GM19035 (cell line): Measurements from ENCODE around the gene CRYL1.

Experiments used
- ATAC-seq: cut with Tn5 transposase; IDR thresholded peaks from one replicate; pipeline ENCODE4 v1.9.1; 2021; ENCODE audit not compliant: unreplicated experiment

CRYL1 gene

DNA sequence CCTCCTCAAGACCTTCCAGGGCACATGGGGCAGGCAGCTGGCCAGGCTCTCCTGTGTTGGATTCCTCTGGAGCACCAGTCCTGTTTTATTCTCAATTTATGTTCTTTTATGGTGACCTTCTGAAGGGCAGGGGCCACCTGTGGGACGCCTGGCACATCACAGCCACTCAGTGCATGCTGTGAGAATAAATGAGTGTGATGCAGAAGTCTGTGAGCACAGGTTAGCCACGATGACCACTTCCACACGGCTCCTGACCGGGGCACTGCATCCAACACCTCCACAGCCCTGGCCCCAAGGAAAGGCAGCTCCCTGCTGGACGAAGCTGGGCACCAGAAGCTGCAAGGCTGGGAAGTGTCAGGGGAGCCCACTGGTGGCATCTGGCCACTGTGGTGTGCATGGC is 122.8 kb downstream of the CRYL1 start:
- ATAC-seq: no peak

DNA sequence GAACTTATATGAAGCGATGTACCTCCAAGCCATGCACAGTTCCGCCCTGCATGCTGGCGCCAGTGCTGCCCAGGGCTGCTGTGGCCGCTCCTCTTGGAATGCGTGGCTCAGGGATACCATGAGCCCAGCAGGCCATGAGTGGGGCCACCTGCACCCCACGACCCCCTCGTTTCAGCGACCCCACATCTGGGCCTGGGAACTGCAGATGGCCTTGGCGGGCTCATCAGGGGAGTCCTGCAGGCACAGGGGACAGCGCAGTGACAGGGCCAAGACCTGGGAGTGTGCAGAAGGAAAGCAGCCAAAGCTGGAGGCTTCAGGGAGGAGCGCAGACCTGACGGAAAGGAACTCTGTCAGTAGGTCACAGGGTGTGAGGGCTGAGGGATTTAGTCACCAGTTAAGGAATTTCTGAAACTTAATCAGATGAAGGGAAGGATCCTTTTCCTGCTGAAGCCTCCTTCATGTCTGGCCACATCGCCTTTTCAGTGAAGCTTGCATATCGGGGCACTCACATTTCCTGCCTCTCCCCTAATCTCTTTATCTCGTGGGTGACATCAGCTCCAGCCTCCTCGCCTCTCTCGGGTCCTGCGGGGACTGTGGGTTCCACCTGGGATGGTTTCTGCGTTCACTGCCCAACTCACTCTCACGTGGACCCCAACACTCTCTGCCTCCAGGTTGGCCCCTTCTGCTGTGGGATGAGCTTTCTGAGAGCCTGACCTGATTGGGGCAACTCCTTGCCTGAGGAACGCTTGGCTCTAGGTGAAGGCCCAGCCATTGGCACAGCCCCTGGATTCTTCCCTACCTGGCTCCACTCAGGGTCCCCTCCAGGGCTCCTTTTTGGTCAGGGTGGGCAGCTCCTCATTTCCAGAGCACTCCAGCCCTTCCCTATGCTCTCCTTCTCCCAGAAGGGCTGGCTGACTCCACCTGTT is 123.5 kb downstream of the CRYL1 start:
- no peak for ATAC-seq

DNA sequence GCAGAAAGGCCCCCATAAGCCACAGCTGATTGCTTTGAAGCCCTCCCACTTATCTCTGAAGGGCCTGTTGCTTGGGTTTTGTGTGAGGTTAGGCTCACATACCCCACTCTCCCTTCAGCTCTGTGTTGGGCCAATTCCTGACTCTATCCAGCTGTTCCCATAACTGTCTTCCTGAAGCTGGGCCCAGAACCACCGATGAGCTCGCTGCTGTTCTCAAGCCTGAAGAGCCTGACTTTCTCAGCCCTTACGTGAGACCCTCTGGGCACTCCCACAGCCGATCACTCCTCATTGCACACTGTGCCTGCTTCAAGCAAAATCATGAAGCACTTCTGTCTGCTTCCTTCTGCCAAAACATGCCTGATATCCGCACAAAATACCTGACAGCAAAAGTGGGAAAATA is 124.1 kb downstream of the CRYL1 start:
- no peak for ATAC-seq

DNA sequence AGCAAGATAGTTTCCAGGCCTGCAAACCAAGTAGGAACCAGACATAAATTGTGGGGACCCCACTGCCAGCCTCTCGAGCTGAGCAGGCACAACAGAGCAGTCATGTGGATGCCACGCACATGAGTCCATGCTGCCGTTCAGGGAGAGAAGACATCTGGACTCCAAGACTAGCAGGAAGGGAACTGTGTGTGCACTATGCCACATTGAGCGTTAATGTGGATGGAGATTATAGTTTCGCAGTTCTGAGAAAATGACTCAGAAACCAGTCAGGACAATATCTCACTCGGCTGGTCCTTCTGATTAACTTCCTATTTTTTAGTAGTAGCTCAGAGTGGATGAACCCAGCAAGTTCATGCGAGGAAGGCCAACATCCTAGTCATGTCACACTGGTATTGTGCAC is 124.9 kb downstream of the CRYL1 start:
- ATAC-seq: no peak

DNA sequence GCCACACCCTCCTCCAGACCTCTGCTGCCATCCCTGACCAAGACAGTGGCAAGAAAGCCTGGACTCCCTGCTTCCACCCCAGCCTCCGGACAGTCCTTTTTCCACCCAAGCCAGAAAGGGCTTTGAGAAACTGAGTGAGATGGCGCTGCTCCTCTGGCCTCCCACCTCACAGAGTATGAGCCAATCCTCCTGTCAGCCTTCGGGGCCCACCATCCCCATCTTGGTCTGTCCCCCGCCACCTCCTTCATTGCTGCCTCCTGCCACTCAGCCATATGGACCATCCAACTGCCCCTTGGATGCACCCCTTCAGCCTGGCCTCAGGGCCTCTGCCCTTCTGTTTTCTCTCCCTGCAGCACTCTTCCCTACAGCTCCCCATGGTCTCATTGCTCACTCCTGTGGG is 125.7 kb downstream of the CRYL1 start:
- no peak for ATAC-seq

DNA sequence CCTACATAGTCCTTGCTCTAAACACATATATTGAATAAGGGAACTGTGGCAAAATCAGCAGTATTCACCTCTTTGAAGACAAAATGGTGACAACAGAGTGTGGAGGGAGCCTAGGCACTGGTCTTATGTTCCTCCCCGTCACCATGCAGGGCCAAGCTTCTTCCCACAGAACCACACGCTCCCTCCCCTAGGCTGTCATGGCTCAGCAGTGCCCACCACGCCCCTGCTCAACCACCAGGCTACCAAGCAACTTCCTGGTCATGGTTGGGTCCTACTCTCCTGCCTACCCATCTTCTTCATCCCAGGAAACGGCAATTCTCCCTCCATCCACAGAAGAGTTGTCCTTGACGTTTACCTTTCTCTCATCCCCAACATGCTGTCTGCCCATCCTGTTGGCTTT is 126.1 kb downstream of the CRYL1 start:
- no peak for ATAC-seq

DNA sequence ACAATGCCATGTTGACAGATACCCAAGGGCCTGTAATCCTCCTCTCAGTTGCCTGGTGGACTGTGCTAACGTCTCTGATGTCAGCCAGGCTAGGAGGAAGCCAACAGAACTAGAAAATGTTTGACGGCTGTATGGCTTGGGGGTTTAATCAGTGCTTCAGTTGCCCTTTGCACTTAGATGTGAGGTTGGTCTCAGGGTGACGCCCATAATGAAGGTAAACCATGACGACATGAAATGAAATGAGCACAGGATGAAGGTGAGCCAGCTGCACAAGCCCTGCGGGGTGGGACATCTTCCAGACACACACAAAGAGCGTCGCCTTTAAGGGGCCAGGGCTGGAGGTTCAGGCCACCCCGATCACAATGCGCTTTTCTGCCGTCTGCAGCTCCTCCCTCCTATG is 127.2 kb downstream of the CRYL1 start:
- no peak for ATAC-seq

DNA sequence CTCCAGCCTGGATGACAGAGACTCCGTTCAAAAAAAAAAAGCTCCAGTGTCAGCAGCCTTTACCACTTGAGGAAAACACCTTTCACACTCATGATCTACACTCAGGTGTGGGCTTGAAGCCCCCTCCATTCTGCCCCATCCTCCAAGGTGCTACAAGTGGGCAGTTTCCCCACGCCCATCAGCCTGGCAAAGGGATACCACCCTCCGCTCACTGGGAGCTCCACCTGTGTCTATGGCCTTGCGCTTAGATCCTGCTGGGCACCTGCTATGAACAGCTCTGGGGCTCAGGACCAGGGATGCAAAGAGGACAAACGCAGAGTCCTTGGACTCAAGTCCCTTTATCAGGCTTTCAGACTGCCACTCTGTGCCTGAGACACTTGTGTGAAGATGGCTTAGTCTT is 127.8 kb downstream of the CRYL1 start:
- ATAC-seq: no peak

DNA sequence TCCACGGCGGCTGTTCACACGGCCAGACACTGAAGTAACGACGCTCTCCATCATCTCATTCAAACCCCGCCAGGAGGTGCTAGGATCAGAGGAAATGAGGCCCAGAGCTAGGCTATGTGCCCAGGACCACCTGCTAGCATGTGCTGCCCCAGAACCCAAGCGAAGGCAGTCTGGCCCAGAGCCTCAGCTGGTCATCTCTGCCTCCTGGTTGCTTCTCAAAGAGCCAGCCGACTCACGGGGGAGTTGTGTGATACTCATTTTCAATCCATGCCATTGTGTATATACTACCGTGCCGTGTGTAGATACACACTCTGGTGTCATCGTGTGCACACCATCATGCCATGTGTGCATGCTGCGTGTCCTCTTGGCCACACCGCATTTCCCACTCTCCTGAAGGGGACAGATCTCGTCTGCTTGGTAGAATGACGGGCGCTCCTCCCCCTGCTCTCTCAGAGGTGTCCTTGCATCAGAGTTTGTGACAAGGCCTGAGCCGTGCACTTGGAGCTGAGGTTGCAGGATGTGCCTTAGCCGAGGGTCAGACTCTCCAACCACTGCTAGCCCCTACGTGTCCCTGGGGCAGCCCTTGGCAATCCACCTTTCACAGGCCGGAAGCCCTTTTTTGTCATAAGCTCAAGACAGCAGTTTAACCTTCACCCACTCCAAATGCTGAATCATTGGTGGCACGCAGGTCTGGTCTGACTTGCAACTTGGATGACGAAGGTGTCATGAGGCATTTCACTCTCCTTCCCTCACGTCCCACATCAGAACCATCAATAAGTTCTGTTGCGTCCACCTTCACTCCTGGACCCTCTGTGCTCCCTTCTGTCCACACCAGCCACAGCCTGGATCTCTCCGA is 130.4 kb downstream of the CRYL1 start:
- no peak for ATAC-seq

DNA sequence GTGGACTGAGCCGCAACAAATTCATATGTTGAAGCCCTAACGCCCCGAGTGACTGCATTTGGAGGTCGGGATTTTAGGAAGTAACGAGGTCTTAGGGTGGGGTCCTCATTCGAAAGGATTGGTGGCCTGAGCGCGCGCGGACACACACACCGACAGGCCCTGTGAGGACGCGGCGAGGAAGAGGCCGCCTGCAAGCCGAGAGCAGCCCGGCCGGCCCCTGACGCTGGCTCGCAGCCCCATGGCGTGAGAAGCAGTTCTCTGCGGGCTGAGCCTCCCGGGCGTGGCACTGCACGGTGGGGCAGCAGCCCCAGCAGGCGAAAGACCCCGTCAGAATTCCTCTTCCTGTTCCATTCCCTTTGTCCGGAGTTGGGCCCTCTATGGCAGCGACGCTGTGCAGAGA is 131.2 kb downstream of the CRYL1 start:
- ATAC-seq: no peak

DNA sequence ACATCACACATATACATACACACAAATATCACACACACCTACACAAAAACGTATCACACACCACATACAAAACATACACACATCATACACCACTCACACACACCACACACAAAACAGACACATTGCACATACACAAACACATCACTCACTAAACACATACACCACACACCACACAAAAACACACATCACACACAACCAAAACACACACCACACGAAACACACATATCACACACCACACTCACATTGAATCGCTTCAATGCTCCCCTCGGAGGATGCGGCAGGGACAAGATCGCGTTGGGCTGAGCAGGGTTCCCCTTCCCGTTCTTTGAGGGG is 131.5 kb downstream of the CRYL1 start:
- no peak for ATAC-seq

DNA sequence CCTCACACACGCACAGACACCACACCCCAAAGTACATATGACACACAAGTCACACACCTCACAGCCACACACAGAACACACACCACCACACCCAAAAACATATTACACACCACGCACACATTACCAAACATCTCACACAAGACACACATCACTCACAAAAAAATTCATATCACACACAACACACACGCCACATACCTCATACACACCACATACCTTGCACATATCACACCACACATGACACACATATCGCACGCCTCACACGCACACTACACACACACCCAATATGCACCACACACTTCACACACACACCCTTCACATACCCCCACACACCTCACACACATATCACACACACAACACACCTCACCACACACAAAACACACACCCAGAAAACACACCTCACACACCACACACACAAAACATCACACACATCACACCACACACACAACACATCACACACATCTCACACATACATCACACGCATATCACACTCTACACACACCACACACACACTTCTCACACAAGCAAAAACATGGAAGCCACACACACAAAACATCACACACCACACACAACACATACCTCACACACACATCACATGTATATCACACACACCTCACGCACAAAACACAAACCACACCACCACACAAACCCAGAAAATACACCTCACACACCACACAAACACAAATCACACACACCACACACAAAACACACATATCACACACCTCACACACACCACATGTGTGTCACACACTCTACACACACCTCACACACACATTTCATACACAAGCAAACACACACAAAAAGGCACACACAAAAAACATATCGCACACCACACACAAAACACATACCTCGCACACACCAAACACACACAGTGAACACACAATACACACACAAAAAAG is 132.1 kb downstream of the CRYL1 start:
- no peak for ATAC-seq

DNA sequence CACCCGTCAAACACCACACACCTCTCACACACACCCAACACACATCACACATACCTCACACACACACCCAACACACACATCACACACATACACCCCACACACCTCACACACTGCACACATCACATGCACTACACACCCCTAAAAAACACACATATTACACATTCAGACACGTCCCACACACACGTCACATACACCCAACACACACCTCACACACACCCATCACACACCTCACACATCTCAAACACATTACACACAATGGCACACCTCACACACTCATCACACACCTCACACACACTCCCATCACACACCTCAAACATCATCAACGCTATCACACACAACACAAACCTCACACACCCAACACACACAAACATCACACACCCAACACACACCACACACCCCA is 133.1 kb downstream of the CRYL1 start:
- ATAC-seq: no peak

DNA sequence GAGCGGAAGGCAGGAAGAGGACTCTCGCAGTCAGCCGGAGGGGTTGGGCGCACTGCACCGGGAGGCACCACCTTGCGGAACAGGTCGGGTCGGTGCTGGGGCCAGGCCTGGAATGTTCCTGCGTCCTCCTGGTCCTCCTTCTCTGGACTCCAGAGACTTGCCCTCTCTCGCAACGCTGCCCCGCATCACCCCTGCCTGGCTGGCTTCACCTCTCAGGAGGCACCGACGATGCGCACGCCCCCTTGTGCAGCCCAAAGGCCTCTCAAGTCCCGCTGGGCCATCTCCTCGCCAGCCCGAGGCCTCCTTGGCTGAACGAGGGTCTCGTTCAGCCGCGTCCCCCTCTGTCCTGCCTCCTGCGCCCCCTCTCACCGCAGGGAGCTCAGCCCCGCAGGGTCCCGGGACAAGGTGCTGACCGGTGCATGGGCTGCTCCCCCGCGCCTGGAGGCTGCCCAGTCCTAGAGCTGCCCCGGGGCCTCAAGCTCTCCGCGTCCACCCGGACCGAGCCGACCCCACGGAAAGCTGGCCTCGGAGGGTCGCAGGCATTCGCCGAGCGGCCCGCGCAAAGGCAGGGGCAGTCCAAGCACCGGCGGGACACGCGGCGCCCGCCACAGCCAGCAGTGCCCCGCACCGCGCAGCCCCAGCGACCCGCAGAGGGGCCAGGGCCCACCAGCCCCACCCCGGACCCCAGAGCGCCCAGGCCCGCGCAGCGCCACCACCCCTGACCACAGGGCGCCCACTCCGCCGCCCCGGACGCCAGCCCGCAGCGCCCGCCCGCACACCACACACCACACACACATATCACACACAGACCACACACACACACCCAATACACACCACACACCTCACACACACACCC is 133.8 kb downstream of the CRYL1 start:
- ATAC-seq: no peak

DNA sequence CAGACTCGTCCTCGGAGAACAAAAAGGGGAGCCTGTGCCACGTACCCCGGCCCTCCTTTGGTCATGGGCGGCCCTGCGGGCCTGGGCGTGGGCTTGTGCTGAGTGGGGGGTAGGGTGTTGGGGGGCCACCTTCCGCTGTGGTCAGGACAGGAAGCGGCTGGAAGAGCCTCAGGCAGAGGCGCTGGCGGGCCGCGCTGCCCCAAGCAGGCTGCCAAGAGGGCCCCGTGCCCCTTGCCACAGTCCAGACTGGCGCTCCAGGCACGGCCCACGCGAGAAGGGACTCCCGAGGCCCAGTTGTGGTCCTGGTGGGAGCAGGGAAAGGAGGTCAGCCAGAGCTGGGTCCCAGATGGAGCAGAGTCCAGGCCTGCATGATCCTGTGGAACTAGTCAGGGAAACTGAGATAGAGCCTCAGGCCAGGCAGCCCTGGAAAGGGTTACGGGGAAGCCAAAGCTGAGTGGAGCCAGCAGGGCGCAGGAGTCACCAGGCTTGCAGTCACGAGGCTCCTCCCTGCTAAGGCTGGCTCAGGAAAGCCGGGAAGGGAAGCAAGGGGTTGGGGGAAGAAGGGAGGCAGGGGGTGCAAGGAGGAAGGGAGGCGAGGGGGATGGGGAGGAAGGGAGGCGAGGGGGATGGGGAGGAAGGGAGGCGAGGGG is 135.0 kb downstream of the CRYL1 start:
- ATAC-seq: no peak

DNA sequence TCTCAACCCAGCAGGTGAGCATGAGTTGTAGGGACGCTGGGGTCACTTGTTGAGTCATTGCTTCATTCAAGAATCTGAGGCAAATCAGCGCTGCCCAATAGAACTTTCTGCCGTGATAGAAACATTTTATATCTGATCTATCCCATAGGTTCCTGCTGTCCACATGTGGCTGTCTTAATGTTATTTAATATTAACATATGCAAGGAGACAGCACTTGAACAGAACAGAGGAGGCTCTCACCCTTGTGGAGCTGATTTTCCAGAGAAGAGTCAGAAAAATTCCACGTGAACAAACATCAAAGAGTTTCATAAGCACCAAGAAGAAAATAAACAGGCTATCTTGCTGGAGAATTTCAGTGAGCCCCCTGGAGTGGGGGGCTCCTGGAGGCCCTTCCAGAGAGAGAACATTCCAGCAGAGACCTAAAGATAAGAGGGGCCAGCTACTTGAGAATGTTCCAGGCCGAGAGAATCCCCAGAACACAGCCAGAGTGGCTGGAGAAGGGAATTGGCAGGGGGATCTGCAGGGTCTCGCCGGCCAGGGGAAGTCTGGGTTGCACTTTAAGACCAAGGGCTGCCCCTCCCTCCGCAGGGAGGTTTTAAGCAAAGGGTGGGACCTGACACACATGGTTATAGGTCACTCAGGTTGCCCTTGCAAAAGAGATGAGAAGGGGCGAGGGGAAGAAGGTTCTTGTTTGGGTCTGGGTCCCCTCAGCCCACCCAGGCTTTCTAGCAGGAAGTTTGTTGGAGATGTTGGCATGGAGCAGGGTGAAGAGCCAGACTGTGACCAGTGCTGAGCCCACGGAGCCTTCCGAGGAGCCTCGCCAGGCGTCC is 135.7 kb downstream of the CRYL1 start:
- no peak for ATAC-seq

DNA sequence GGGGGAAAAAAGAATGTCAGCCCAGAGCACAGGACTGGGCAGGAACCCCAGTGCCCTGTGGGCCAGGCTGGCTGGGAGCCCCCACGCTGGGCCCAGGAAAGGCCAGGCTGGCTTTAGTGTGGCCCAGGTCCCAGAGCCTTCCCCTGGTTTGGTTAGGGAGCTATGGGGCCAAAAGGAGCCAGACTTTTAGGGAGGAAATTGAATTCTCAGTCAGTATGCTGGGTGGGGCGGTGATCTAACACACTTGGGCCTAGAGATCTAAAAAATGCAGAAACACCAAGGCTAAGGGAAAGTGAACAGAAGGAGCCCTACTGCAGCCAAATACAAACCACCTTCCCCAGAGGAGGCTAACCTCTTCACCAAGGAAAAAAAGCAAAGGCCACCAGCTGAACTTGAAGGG is 137.5 kb downstream of the CRYL1 start:
- no peak for ATAC-seq

DNA sequence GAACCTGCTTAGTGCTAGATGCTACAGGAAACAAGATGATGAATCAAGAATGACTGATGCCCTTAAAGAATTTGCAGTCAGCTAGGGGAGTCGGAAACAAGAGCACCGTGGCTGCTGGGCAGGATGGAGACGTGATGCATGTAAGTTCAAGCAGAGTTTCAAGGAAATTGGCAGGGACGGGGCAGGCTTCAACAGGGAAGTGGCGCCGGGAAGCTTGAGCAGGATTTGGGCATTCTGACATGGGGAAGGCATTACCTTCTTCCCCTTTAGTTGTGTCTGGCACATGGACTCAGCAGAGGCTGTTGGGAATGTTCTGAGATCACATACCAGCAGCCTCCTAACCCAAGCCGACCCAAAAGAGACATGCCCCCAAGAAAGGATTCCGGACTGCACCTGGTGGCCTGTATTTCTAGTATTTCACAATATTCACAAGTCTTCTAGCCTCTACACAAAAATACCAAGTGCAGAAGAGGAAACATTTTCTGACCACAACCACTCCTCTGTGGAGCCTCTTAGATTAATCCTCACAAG is 138.2 kb downstream of the CRYL1 start:
- no peak for ATAC-seq

DNA sequence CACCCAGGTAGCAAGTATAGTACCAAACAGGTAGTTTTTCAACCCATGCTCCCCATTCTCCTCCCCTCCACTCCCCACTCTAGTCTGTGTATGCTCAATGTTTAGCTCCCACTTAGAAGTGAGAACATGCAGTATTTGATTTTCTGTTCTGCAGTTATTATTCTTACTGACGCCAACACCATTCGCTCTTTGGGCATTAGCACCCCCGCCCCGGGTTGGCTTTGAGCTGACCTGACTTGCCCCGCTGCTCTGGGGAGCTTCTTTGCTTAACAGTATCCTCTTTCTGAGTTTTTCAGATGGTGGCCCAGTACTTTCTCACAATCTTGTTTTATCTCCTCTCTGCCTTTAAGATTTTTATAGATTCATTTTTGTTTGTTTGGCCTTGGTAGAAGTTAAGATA is 138.7 kb downstream of the CRYL1 start:
- ATAC-seq: no peak
